T-cell (primary cell): ENCODE measurements around the gene COIL. TPM values are rescaled to one million over a fixed set of nuclear protein-coding genes. Genes with fewer than 3 reads are reported as not detected.

ENCODE experiments used
- ATAC-seq, 4 experiments: fragments of 200-7000 bp in 3 of 4; fragments of 150-1000 bp in 1 of 4; cut with Tn5 transposase; replicated peaks in 1 of 4; 1 replicate in 3 of 4; 2 replicates in 1 of 4; pipeline ENCODE4 v1.10.0; 2021; ENCODE audit warnings: moderate library complexity in 3 of 4, mild to moderate bottlenecking in 2 of 4, moderate number of reproducible peaks in 1 of 4
- CTCF ChIA-PET, 2 donors: fragments of 300-600 bp; sonication (Branson Sonifier 250); formaldehyde crosslinking; loops; one replicate each; lab custom pipeline; 2022; ENCODE audit warnings: antibody characterized with exemption in 2 of 2; lab: Charles Lee
- POLR2A ChIA-PET, 2 donors: fragments of 300-600 bp; sonication (Branson Sonifier 250); formaldehyde crosslinking; loops; one replicate each; lab custom pipeline; 2022; ENCODE audit warnings: antibody characterized with exemption in 2 of 2; lab: Charles Lee
- DNase-seq, 35 experiments: peaks; one replicate each; pipeline versions ENCODE4 v3.0.0 to v3.0.0-alpha.2; 2013 to 2023
- H3K27ac ChIP-seq: one replicate; pipeline ENCODE4 v1.5.1; 2013; ENCODE audit warnings: low read length
- H3K27me3 ChIP-seq, 2 experiments: replicated peaks in 1 of 2; 1 replicate in 1 of 2; 2 replicates in 1 of 2; pipeline versions ENCODE4 v1.6.1 to v1.7.0; 2013; ENCODE audit warnings: low read length in 1 of 2, mixed read lengths in 1 of 2; ENCODE audit not compliant: control insufficient read depth in 2 of 2, insufficient read depth in 2 of 2; ENCODE audit errors: extremely low read depth in 1 of 2
- H3K36me3 ChIP-seq, 2 donors: 1 replicate in 1 of 2; 2 replicates in 1 of 2; pipeline versions ENCODE4 v1.6.1 to v1.7.0; 2013; ENCODE audit warnings: low read length in 1 of 2; ENCODE audit not compliant: control insufficient read depth in 2 of 2, insufficient read depth in 1 of 2; ENCODE audit errors: extremely low read depth in 1 of 2
- H3K4me1 ChIP-seq, 2 experiments: 1 replicate in 1 of 2; 2 replicates in 1 of 2; pipeline versions ENCODE4 v1.6.1 to v1.7.0; 2013; ENCODE audit warnings: low read length in 2 of 2, mixed read lengths in 1 of 2; ENCODE audit not compliant: insufficient read depth in 2 of 2, control insufficient read depth in 1 of 2; ENCODE audit errors: extremely low read depth in 1 of 2
- H3K4me3 ChIP-seq, 2 donors: 1 replicate in 1 of 2; 2 replicates in 1 of 2; pipeline versions ENCODE4 v1.5.1 to v1.7.0; 2013; ENCODE audit warnings: mild to moderate bottlenecking in 2 of 2, low read length in 1 of 2, moderate library complexity in 1 of 2; ENCODE audit not compliant: control insufficient read depth in 1 of 2; ENCODE audit errors: extremely low read depth in 1 of 2
- H3K9me3 ChIP-seq: 2 replicates; pipeline ENCODE4 v1.7.0; 2013
- H3K27ac Mint-ChIP-seq, 2 donors: one replicate each; pipeline ENCODE4 v1.8.0; 2020 to 2021; ENCODE audit warnings: mild to moderate bottlenecking in 2 of 2, mixed read lengths in 2 of 2
- H3K27me3 Mint-ChIP-seq, 2 donors: one replicate each; pipeline ENCODE4 v1.8.0; 2021 to 2022; ENCODE audit warnings: mixed read lengths in 2 of 2
- H3K36me3 Mint-ChIP-seq: one replicate; pipeline ENCODE4 v1.8.0; 2021; ENCODE audit warnings: mixed read lengths
- H3K4me1 Mint-ChIP-seq, 3 donors: one replicate each; pipeline ENCODE4 v1.8.0; 2020 to 2022; ENCODE audit warnings: mixed read lengths in 3 of 3, mild to moderate bottlenecking in 1 of 3
- H3K4me3 Mint-ChIP-seq, 3 donors: one replicate each; pipeline ENCODE4 v1.8.0; 2020 to 2022; ENCODE audit warnings: mild to moderate bottlenecking in 3 of 3, mixed read lengths in 3 of 3, moderate library complexity in 3 of 3
- H3K9me3 Mint-ChIP-seq, 3 donors: one replicate each; pipeline ENCODE4 v1.8.0; 2020 to 2022; ENCODE audit warnings: mixed read lengths in 3 of 3
- WGBS: methylation state at CpG from one replicate; pipeline ENCODE4 v1.1.5; 2013; ENCODE audit warnings: missing lambda C conversion rate; ENCODE audit not compliant: insufficient coverage; 5-methylcytosine and 5-hydroxymethylcytosine counted together
- total RNA-seq, 35 experiments: library from RNA in 6 of 35; stranded (reverse) in 6 of 35; fragments of 120-200 nt in 1 of 35; gene quantifications; one replicate each; pipeline versions ENCODE4 v1.2.1 to v1.2.4 and lab custom pipeline; 2013 to 2026

COIL gene
- total RNA-seq, 5 donors from 2014 or later (not counting 1 experiment from before 2014, with no cell fraction given), result 14.7 to 19.2 (median 15.7) TPM

- POLR2A ChIA-PET, result no interaction called here
- CTCF ChIA-PET, result no interaction called here
- H3K36me3 Mint-ChIP-seq, result no peaks in the 10 kb centered on the region
Observed at GRCh38 chr17:56975656-56976055, 14.8 kb upstream of the COIL start.

GRCh38 chr17:56974055-56974454 lies 13.2 kb upstream of the COIL start:
- WGBS, result 60% methylated on average over 1 of the region's 2 CpGs

More at GRCh38 chr17:56975656-56976055, 14.8 kb upstream of the COIL start:
- Histone ChIP-seq H3K4me3 (no peak overlapping the region), H3K4me1 (peaks cover 10 to 20% of the 10 kb centered on the region in 2 experiments), H3K36me3 (no peaks in the 10 kb centered on the region), H3K27me3 (peaks cover 0 to 12% of the 10 kb centered on the region in 2 experiments), H3K9me3 (no peaks in the 10 kb centered on the region), H3K27ac (no peak overlapping the region)
- Mint-ChIP-seq H3K9me3 (no peaks in the 10 kb centered on the region), H3K27ac (no peak overlapping the region), H3K27me3 (no peaks in the 10 kb centered on the region), H3K4me3 (no peak overlapping the region), H3K4me1 (peaks cover 17 to 26% (median 22%) of the 10 kb centered on the region in 3 donors)
- no peak for DNase-seq
- ATAC-seq, result no peak
- WGBS, result no CpG with 5 or more reads among the region's 2 CpGs

GRCh38 chr17:56973520-56973919 lies 12.7 kb upstream of the COIL start:
- Mint-ChIP-seq H3K27me3 (no peaks in the 10 kb centered on the region), H3K4me3 (no peak overlapping the region), H3K27ac (no peak overlapping the region), H3K36me3 (no peaks in the 10 kb centered on the region), H3K9me3 (no peaks in the 10 kb centered on the region), H3K4me1 (peaks cover 8 to 15% (median 13%) of the 10 kb centered on the region in 3 donors)
- no peak overlapping the region for H3K27ac ChIP-seq
- ATAC-seq, result no peak
- DNase-seq, result no peak
- WGBS, result 76% methylated on average over 4 of the region's 7 CpGs
- H3K36me3 ChIP-seq, result no peaks in the 10 kb centered on the region
- H3K27me3 ChIP-seq, result peaks cover 0 to 14% of the 10 kb centered on the region in 2 experiments
- POLR2A ChIA-PET, result no interaction called here
- H3K4me1 ChIP-seq, result peaks cover 9 to 16% of the 10 kb centered on the region in 2 experiments
- H3K4me3 ChIP-seq, result no peak overlapping the region
- no peaks in the 10 kb centered on the region for H3K9me3 ChIP-seq
- CTCF ChIA-PET, result no interaction called here

More at GRCh38 chr17:56974055-56974454, 13.2 kb upstream of the COIL start:
- no peak for DNase-seq
- Mint-ChIP-seq H3K4me3 (no peak overlapping the region), H3K27me3 (no peaks in the 10 kb centered on the region), H3K36me3 (no peaks in the 10 kb centered on the region), H3K27ac (no peak overlapping the region), H3K4me1 (peaks cover 13 to 20% (median 18%) of the 10 kb centered on the region in 3 donors), H3K9me3 (no peaks in the 10 kb centered on the region)
- POLR2A ChIA-PET, result no interaction called here
- H3K9me3 ChIP-seq, result no peaks in the 10 kb centered on the region
- no peaks in the 10 kb centered on the region for H3K36me3 ChIP-seq
- no peak overlapping the region for H3K4me3 ChIP-seq
- H3K27ac ChIP-seq, result no peak overlapping the region
- CTCF ChIA-PET, result no interaction called here
- H3K27me3 ChIP-seq, result peaks cover 0 to 14% of the 10 kb centered on the region in 2 experiments
- ATAC-seq, result no peak
- peaks cover 10 to 20% of the 10 kb centered on the region in 2 experiments for H3K4me1 ChIP-seq

GRCh38 chr17:56972111-56972730 lies 11.4 kb upstream of the COIL start:
- ChIA-PET POLR2A (no interaction called here), CTCF (no interaction called here)
- peaks cover 3 to 5% of the 10 kb centered on the region in 2 experiments for H3K4me1 ChIP-seq
- no peaks in the 10 kb centered on the region for H3K27me3 Mint-ChIP-seq
- H3K9me3 ChIP-seq, result no peaks in the 10 kb centered on the region
- no peak overlapping the region for H3K4me3 ChIP-seq
- no peak for ATAC-seq
- H3K27me3 ChIP-seq, result peaks cover 0 to 14% of the 10 kb centered on the region in 2 experiments
- no peak overlapping the region for H3K4me3 Mint-ChIP-seq
- H3K9me3 Mint-ChIP-seq, result no peaks in the 10 kb centered on the region
- no peaks in the 10 kb centered on the region for H3K36me3 ChIP-seq
- WGBS, result no CpG with 5 or more reads among the region's 7 CpGs
- H3K4me1 Mint-ChIP-seq, result peaks cover 2 to 6% (median 4%) of the 10 kb centered on the region in 3 donors
- no peaks in the 10 kb centered on the region for H3K36me3 Mint-ChIP-seq
- no peak overlapping the region for H3K27ac Mint-ChIP-seq
- no peak for DNase-seq
- no peak overlapping the region for H3K27ac ChIP-seq

GRCh38 chr17:56970974-56971373 lies 10.1 kb upstream of the COIL start:
- WGBS, result no CpG with 5 or more reads among the region's 1 CpG
- Mint-ChIP-seq H3K27ac (no peak overlapping the region), H3K36me3 (no peaks in the 10 kb centered on the region), H3K4me1 (no peaks in the 10 kb centered on the region), H3K27me3 (no peaks in the 10 kb centered on the region), H3K9me3 (no peaks in the 10 kb centered on the region), H3K4me3 (no peak overlapping the region)
- ChIA-PET POLR2A (no interaction called here), CTCF (no interaction called here)
- Histone ChIP-seq H3K27me3 (peaks cover 0 to 3% of the 10 kb centered on the region in 2 experiments), H3K4me3 (no peak overlapping the region), H3K4me1 (no peaks in the 10 kb centered on the region), H3K36me3 (no peaks in the 10 kb centered on the region), H3K27ac (no peak overlapping the region), H3K9me3 (no peaks in the 10 kb centered on the region)
- ATAC-seq (no peak), DNase-seq (no peak)

- Histone ChIP-seq H3K27ac (no peak overlapping the region), H3K4me1 (no peaks in the 10 kb centered on the region), H3K4me3 (no peak overlapping the region), H3K9me3 (no peaks in the 10 kb centered on the region), H3K36me3 (no peaks in the 10 kb centered on the region), H3K27me3 (peaks cover 0 to 12% of the 10 kb centered on the region in 2 experiments)
- DNase-seq (no peak), ATAC-seq (no peak)
- Mint-ChIP-seq H3K4me1 (no peaks in the 10 kb centered on the region), H3K4me3 (no peak overlapping the region), H3K36me3 (no peaks in the 10 kb centered on the region), H3K27ac (no peak overlapping the region), H3K9me3 (no peaks in the 10 kb centered on the region), H3K27me3 (no peaks in the 10 kb centered on the region)
- 78% methylated on average over 4 of the region's 5 CpGs for WGBS
- POLR2A ChIA-PET, result no interaction called here
- CTCF ChIA-PET, result interaction anchor here in 1 of 2 donors (3.2 kb wide), 1 partner anchor 12 kb away, joined by 6 read pairs; the partner anchor contains the start of gene SCPEP1
Observed at GRCh38 chr17:56966338-56966737, 5.5 kb upstream of the COIL start.
